Testis (tissue), 3 donors: ENCODE data around the gene MEP1B. TPM values are rescaled to one million over a fixed set of nuclear protein-coding genes. Genes with fewer than 3 reads are reported as not detected.

ENCODE experiments used
- DNase-seq: peaks from one replicate; pipeline ENCODE4 v3.0.0-alpha.2; 2019
- H3K27ac ChIP-seq, 2 donors: fragments of 200-600 bp; sonication (generic); one replicate each; pipeline ENCODE4 v1.5.1; 2019
- H3K27me3 ChIP-seq: fragments of 200-600 bp; sonication (generic); one replicate; pipeline ENCODE4 v1.5.1; 2019
- H3K36me3 ChIP-seq: fragments of 200-600 bp; sonication (generic); one replicate; pipeline ENCODE4 v1.5.1; 2017; ENCODE audit warnings: low read depth; ENCODE audit errors: missing control alignments
- H3K4me1 ChIP-seq: fragments of 200-600 bp; sonication (generic); one replicate; pipeline ENCODE4 v1.5.1; 2019
- H3K4me3 ChIP-seq, 2 donors: fragments of 200-600 bp; sonication (generic); one replicate each; pipeline ENCODE4 v1.5.1; 2017 to 2019
- H3K9me3 ChIP-seq: fragments of 200-600 bp; sonication (generic); one replicate; pipeline ENCODE4 v1.5.1; 2017
- CTCF ChIP-seq, 3 experiments: fragments of 450-650 bp in 2 of 3; fragments of 200-600 bp in 1 of 3; sonication (generic) in 1 of 3; IDR thresholded peaks; one replicate each; pipeline ENCODE4 v1.5.1; 2016 to 2019; ENCODE audit warnings: antibody characterized with exemption in 3 of 3, mild to moderate bottlenecking in 2 of 3, moderate library complexity in 1 of 3
- POLR2A ChIP-seq: fragments of 450-650 bp; IDR thresholded peaks from one replicate; pipeline ENCODE4 v1.6.1; 2017; ENCODE audit warnings: antibody characterized with exemption, mild to moderate bottlenecking, moderate library complexity
- WGBS, 2 donors: methylation state at CpG; one replicate each; pipeline ENCODE4 v1.1.5; 2018; 5-methylcytosine and 5-hydroxymethylcytosine counted together
- intact Hi-C: fragments of 100-400 bp; cut with DNase I; formaldehyde crosslinking; loops from one replicate; pipeline ENCODE4 v1.15.1; 2023; ENCODE audit warnings: low total_unique reads
- polyA plus RNA-seq: library from polyadenylated mRNA; stranded (reverse); fragments of 350-450 nt; fragmentation: Illumina TruSeq; extraction: RNeasy Lipid Tissue Mini Kit (QIAGEN cat#74804); gene quantifications from one replicate; pipeline ENCODE4 v1.2.3, GENCODE V29; 2014; ENCODE audit warnings: low read depth, low replicate concordance; ENCODE audit not compliant: insufficient read depth
- total RNA-seq, 2 donors: library from RNA; depleted of rRNA; stranded (reverse); fragments of >200 nt; gene quantifications; one replicate each; pipeline ENCODE4 v1.2.3, GENCODE V29; 2016

The MEP1B gene
- total and polyA plus RNA-seq, 3 donors from 2014 or later: 0.19 to 0.78 (median 0.39) TPM

- WGBS, 2 donors: 84 to 89% methylated on average over 5 of the region's 5 CpGs
- Histone ChIP-seq H3K4me3 (no peak overlapping the region), H3K27me3 (no peaks in the 10 kb centered on the region), H3K9me3 (no peaks in the 10 kb centered on the region), H3K36me3 (no peaks in the 10 kb centered on the region), H3K27ac (no peak overlapping the region), H3K4me1 (no peaks in the 10 kb centered on the region)
- no peak for TF ChIP-seq CTCF (IDR thresholded peaks at IDR 0.05)
- TF ChIP-seq POLR2A: no peak
- no peak for DNase-seq
- intact Hi-C loops: no loop called here
Observed at GRCh38 chr18:32257084-32257785, 67.4 kb downstream of the MEP1B start.

- intact Hi-C loops: no loop called here
- Histone ChIP-seq H3K4me1 (no peaks in the 10 kb centered on the region), H3K4me3 (no peak overlapping the region), H3K36me3 (no peaks in the 10 kb centered on the region), H3K27me3 (no peaks in the 10 kb centered on the region), H3K9me3 (no peaks in the 10 kb centered on the region), H3K27ac (no peak overlapping the region)
- WGBS, 2 donors: 26 to 50% methylated on average over 2 of the region's 2 CpGs
- TF ChIP-seq POLR2A (no peak), CTCF (IDR thresholded peaks at IDR 0.05) (no peak)
- DNase-seq: no peak
Observed at GRCh38 chr18:32258148-32258547, 68.3 kb downstream of the MEP1B start.

- TF ChIP-seq POLR2A (no peak), CTCF (IDR thresholded peaks at IDR 0.05) (no peak)
- Histone ChIP-seq H3K27me3 (no peaks in the 10 kb centered on the region), H3K4me3 (no peak overlapping the region), H3K36me3 (no peaks in the 10 kb centered on the region), H3K9me3 (no peaks in the 10 kb centered on the region), H3K4me1 (no peaks in the 10 kb centered on the region), H3K27ac (no peak overlapping the region)
- DNase-seq: no peak
- WGBS, 2 donors: 78% methylated on average over 5 of the region's 5 CpGs
- intact Hi-C loops: no loop called here
Observed at GRCh38 chr18:32258558-32259204, 68.8 kb downstream of the MEP1B start.

- Histone ChIP-seq H3K27me3 (no peaks in the 10 kb centered on the region), H3K9me3 (no peaks in the 10 kb centered on the region), H3K36me3 (no peaks in the 10 kb centered on the region), H3K4me3 (no peak overlapping the region), H3K27ac (no peak overlapping the region), H3K4me1 (no peaks in the 10 kb centered on the region)
- TF ChIP-seq CTCF (IDR thresholded peaks at IDR 0.05) (no peak), POLR2A (no peak)
- intact Hi-C loops: no loop called here
- DNase-seq: no peak
- WGBS, 2 donors: 87 to 91% methylated on average over 6 of the region's 6 CpGs
Observed at GRCh38 chr18:32259553-32259952, 69.7 kb downstream of the MEP1B start.
